GM12878 (cell line): ENCODE results near the gene YBX2. TPM values are rescaled to one million over a fixed set of nuclear protein-coding genes. Genes with fewer than 3 reads are reported as not detected.
A peak's percentile ranks its signal among the peaks of the same experiment; 100 is the strongest.

ENCODE experiments used
- ATF7 ChIP-seq: fragments of 450-650 bp; IDR thresholded peaks from 2 replicates; pipeline ENCODE4 v1.6.1; 2016; ENCODE audit warnings: low read depth, mild to moderate bottlenecking
- BCL11A ChIP-seq: IDR thresholded peaks from 2 replicates; pipeline ENCODE4 v1.6.1; 2011; ENCODE audit warnings: low read depth, low read length
- EP300 ChIP-seq, 2 experiments: fragments of 150-350 bp in 1 of 2; IDR thresholded peaks; 2 replicates each; pipeline ENCODE4 v1.6.1; 2011 to 2012; ENCODE audit warnings: low read depth in 2 of 2, low read length in 2 of 2, borderline replicate concordance in 1 of 2, improper control_type of control experiment in 1 of 2, inconsistent platforms in 1 of 2; ENCODE audit not compliant: control insufficient read depth in 1 of 2
- EZH2 ChIP-seq: IDR thresholded peaks from 2 replicates; pipeline ENCODE4 v1.6.1; 2012; ENCODE audit warnings: low read depth, mild to moderate bottlenecking, control low read depth, inconsistent platforms, low read length, borderline replicate concordance; ENCODE audit not compliant: control insufficient read depth
- MTA2 ChIP-seq: fragments of 450-650 bp; IDR thresholded peaks from 2 replicates; pipeline ENCODE4 v1.6.1; 2016; ENCODE audit warnings: low read depth, mild to moderate bottlenecking, moderate library complexity
- NR2C1 ChIP-seq: fragments of 450-650 bp; IDR thresholded peaks from 2 replicates; pipeline ENCODE4 v1.6.1; 2017; ENCODE audit warnings: antibody characterized with exemption, mild to moderate bottlenecking, moderate library complexity
- POU2F2 ChIP-seq: IDR thresholded peaks from 3 replicates; pipeline ENCODE4 v1.6.1; 2011; ENCODE audit warnings: low read depth, mild to moderate bottlenecking, low read length, borderline replicate concordance
- RB1 ChIP-seq: fragments of 450-650 bp; formaldehyde crosslinking; IDR thresholded peaks from 2 replicates; pipeline ENCODE4 v1.6.1; 2017; ENCODE audit warnings: mild to moderate bottlenecking, borderline replicate concordance
- RELA ChIP-seq: fragments of 450-650 bp; IDR thresholded peaks from 2 replicates; pipeline ENCODE4 v1.8.0; 2014; ENCODE audit warnings: borderline replicate concordance; ENCODE audit not compliant: partially characterized antibody
- SUPT20H ChIP-seq: IDR thresholded peaks from 2 replicates; pipeline ENCODE4 v1.6.1; 2011; ENCODE audit warnings: low read depth, mild to moderate bottlenecking, low read length, moderate library complexity, borderline replicate concordance; ENCODE audit not compliant: control insufficient read depth
- YBX1 ChIP-seq: fragments of 450-650 bp; IDR thresholded peaks from 2 replicates; pipeline ENCODE4 v1.6.1; 2016; ENCODE audit warnings: antibody characterized with exemption
- ZNF622 ChIP-seq: fragments of 450-650 bp; IDR thresholded peaks from 2 replicates; pipeline ENCODE4 v1.6.1; 2017; ENCODE audit warnings: mild to moderate bottlenecking, inconsistent platforms
- polyA plus RNA-seq, 11 experiments: library from polyadenylated mRNA; depleted of rRNA in 4 of 11; unstranded in 6 of 11; stranded (reverse) in 5 of 11; fragments of >200 nt; fragmentation: Nextera tagmentation in 4 of 11; fragmentation: Illumina TruSeq in 1 of 11; extraction: Ambion mirVana in 4 of 11; extraction: Trizol in 1 of 11; gene quantifications; 1 replicate in 1 of 11; 2 replicates in 10 of 11; pipeline versions ENCODE4 v1.2.1 to v1.2.3, GENCODE V29; 2011 to 2016; ENCODE audit warnings: inconsistent platforms in 2 of 11, missing spikeins in 2 of 11, low read depth in 1 of 11
- total RNA-seq, 4 experiments: library from RNA; depleted of rRNA in 3 of 4; stranded (reverse); fragments of >200 nt in 3 of 4; fragmentation: Illumina TruSeq in 1 of 4; extraction: Trizol in 1 of 4; gene quantifications; 2 replicates each; pipeline versions ENCODE4 v1.2.1 to v1.2.3, GENCODE V29; 2013 to 2021
- TF ChIP-seq, protein P1 (sequence below): fragments of 450-650 bp; IDR thresholded peaks from 2 replicates; pipeline ENCODE4 v1.6.1; 2017; ENCODE audit warnings: antibody characterized with exemption, mild to moderate bottlenecking, moderate library complexity

The YBX2 gene
- total and polyA plus RNA-seq, 10 of the 15 experiments (the other 5 are each of a cell fraction or from before 2014, with no cell fraction given), result not detected

DNA sequence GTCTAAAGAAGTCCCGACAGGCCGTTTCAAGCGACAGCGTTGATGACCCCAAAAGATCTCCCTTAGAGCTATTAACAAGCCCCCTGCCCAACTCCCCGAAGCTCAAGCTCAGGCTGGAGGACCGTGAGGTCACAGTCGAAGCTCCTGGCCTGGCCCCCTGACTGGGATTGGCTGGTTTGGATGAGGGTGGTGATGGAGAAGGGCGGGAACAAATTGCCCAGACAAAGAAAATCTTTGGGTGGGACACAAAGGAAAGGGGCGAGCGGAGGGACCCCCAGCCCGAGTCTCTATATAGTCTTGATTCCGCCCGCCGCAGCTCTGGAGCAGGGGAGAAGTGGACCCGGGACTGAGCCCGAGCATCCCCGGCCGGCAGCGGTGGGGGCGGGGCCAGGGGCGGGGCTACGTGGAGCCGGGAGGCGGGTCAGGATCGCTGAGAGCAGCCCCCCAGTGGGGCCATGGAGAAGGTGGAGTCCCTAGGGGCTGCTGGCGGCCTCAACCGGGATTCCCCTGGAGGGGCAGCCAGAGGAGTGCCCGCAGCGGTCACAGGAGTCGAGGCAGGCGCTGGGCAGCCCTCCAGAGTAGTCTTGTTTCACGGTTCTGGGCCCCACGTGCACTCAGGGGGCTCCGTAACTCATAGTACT lies 35.7 kb upstream of the YBX2 start (continued):
- TF ChIP-seq NR2C1, result no peak
- TF ChIP-seq EZH2, result no peak
- TF ChIP-seq, protein P1, sequence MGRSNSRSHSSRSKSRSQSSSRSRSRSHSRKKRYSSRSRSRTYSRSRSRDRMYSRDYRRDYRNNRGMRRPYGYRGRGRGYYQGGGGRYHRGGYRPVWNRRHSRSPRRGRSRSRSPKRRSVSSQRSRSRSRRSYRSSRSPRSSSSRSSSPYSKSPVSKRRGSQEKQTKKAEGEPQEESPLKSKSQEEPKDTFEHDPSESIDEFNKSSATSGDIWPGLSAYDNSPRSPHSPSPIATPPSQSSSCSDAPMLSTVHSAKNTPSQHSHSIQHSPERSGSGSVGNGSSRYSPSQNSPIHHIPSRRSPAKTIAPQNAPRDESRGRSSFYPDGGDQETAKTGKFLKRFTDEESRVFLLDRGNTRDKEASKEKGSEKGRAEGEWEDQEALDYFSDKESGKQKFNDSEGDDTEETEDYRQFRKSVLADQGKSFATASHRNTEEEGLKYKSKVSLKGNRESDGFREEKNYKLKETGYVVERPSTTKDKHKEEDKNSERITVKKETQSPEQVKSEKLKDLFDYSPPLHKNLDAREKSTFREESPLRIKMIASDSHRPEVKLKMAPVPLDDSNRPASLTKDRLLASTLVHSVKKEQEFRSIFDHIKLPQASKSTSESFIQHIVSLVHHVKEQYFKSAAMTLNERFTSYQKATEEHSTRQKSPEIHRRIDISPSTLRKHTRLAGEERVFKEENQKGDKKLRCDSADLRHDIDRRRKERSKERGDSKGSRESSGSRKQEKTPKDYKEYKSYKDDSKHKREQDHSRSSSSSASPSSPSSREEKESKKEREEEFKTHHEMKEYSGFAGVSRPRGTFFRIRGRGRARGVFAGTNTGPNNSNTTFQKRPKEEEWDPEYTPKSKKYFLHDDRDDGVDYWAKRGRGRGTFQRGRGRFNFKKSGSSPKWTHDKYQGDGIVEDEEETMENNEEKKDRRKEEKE, result no peak
- TF ChIP-seq BCL11A, result peak; percentile 39; the same call in 1 of the 2 replicates
- TF ChIP-seq RELA, result no peak
- peak; percentile 70; the same call in 1 of the 2 replicates for TF ChIP-seq ATF7
- no peak for TF ChIP-seq EP300 (IDR thresholded peaks at IDR 0.05; ENCODE audit: borderline replicate concordance in 1 of 2, control insufficient read depth in 1 of 2, low read depth in 2 of 2, low read length in 2 of 2)
- TF ChIP-seq POU2F2, result no peak
- no peak for TF ChIP-seq MTA2
- no peak for TF ChIP-seq SUPT20H
- TF ChIP-seq YBX1, result no peak
- TF ChIP-seq RB1, result no peak
- no peak for TF ChIP-seq ZNF622
